LNCAP (cell line): ENCODE results near the gene HS1BP3.

Source experiments
- TF ChIP-seq, protein P1 (sequence below): fragments of 450-650 bp; IDR thresholded peaks from 2 replicates; pipeline ENCODE4 v1.5.1; 2017; ENCODE audit warnings: mild to moderate bottlenecking

The HS1BP3 gene

GRCh38 chr2:20574930-20575329 lies 76.0 kb downstream of the HS1BP3 start:
- TF ChIP-seq, protein P1, sequence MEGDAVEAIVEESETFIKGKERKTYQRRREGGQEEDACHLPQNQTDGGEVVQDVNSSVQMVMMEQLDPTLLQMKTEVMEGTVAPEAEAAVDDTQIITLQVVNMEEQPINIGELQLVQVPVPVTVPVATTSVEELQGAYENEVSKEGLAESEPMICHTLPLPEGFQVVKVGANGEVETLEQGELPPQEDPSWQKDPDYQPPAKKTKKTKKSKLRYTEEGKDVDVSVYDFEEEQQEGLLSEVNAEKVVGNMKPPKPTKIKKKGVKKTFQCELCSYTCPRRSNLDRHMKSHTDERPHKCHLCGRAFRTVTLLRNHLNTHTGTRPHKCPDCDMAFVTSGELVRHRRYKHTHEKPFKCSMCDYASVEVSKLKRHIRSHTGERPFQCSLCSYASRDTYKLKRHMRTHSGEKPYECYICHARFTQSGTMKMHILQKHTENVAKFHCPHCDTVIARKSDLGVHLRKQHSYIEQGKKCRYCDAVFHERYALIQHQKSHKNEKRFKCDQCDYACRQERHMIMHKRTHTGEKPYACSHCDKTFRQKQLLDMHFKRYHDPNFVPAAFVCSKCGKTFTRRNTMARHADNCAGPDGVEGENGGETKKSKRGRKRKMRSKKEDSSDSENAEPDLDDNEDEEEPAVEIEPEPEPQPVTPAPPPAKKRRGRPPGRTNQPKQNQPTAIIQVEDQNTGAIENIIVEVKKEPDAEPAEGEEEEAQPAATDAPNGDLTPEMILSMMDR: no peak

DNA sequence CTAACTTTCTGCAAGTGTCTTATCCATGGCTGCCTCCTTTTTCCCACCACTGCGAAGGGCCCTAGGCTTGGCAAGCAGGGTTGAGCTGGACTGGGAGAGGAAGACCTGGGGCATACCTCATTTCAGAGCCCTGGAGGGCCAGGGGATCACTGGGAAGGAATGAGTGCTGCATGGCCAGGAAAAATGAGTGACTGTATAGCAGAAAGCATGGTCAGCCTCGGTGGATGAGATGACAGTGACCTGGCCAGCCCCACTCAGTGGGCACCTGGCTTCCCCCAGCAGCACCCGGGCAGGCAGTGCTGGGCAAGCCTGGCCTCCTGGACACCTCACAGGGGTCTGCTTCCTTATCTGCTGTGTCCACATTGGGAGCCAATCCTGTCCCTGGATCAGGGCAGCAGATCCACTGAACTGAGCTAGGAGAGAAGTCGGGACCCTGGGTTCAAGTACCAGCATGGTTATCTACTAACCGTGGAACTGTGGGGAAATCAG lies 76.4 kb downstream of the HS1BP3 start:
- TF ChIP-seq, protein P1: no peak

GRCh38 chr2:20573620-20574422 lies 77.1 kb downstream of the HS1BP3 start:
- TF ChIP-seq, protein P1: no peak

DNA sequence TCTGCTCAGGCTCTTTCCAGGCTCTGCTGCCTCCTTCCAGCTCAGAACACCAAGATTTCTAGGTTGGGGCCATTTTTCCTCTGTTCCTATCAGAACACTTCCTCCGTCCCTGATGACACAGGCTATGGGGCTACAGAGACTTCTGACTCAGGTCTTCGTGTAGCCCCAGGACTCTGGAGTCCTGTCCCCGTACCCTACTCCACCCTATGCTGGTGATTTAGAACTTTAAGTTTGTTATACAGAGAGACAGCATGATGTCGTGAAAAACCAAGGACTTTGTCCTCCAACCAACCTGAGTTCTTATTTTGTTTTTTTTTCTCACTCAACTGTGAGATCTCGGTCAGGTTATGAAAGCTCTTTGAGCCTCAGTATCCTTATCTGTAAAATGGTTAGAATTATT lies 78.7 kb downstream of the HS1BP3 start:
- TF ChIP-seq, protein P1: no peak

GRCh38 chr2:20571644-20572215 lies 79.2 kb downstream of the HS1BP3 start:
- TF ChIP-seq, protein P1: no peak

DNA sequence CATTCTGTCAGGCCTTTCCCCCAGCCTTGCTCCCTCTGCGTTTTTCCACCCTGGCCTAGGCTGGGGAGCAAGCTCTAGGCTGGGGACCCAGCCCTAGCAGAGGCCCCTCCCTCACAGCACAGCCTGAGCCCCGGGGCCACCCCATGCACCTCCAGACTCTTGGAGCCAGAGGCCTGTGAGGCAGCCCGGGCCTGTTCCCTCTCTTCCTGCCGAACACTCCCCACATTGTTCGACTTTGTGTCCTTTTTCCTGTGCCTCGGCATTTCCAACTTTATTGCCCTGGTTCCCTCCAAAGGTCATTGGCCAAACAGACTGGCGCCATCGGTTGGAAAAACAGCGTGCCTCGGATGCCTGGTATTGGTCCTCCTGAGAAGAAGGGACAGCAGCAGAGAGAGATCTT lies 79.7 kb downstream of the HS1BP3 start:
- TF ChIP-seq, protein P1: no peak

GRCh38 chr2:20570249-20570648 lies 80.6 kb downstream of the HS1BP3 start:
- TF ChIP-seq, protein P1: no peak
